ENCODE results near the gene PRKAR1B.
"Not testable (repeated sequence)": the region's sequence is repeated elsewhere in the genome, so short reads cannot be mapped to it uniquely, and the experiment has no call there.

PRKAR1B gene

DNA sequence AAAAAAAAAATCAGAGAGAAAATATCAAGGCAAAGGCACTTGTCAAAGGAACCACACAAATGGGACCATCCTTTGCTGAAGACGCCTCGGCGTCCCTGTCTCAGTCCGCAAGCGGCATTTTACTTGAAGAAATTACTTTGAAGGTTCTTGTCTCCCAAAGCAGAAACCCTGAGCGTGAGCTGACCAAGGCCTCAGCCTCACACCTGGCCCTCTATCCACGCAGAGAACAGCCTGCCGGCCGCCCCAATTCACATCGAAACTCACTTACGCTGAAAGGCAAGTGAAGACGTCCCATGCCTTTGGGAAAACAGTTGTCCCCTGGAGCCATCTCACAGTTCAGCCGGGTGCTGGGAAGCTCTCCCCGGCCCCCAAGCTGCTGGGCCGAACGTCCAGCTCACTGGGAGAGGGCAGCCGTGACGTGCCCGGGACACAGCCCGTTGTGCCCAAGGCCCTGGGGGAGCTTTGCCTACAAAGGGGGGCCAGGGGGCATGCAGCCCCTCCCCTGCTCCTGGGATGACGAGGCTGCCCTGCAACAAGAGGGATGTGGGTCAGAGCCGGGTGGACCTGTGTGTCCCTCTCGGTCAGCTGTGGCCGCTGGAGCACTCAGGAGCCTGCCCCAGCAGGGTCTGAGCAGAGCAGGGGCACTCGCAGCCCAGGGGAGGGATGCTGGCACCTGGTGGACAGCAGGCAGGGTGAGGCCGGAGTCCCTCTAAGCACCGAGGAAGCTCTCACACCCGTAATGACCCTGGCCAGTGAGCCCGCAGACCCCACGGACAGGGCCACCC lies 157.8 kb downstream of the PRKAR1B start:
- DNase-seq, result no peak

GRCh38 chr7:568031-568951 lies 158.8 kb downstream of the PRKAR1B start:
- DNase-seq, result no peak

- no peak for DNase-seq
Measured at GRCh38 chr7:567305-567883, 159.7 kb downstream of the PRKAR1B start.

- DNase-seq, result no peak
Measured at GRCh38 chr7:566100-566499, 161.0 kb downstream of the PRKAR1B start.

- DNase-seq, result no peak
Measured at GRCh38 chr7:564176-564865, 162.8 kb downstream of the PRKAR1B start.

DNA sequence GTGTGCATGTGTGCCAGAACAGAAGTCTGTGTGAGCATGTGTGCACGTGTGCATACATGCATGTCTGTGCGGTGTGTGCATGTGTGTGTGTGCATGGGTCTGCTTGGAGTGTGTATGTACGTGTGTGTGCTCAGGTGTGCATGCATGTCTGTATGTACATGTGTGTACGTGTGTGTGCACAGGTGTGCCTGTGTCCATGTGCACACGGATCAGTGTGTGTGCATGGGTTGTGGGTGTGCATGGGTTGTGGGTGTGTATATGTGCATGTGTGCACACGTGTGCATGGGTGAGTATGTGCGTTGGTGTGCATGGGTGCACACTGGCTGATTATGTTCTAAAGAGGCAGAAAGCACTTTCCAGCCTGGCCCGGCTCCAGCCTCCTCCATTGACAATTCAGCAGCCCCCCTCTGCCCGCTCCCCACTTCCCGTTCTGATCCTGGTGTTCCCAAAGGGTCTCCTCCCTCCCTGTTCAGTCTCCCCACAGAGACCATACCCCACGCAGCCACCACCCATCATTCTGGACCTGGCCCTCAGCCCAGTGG lies 163.4 kb downstream of the PRKAR1B start:
- no peak for DNase-seq

GRCh38 chr7:562789-563628 lies 164.1 kb downstream of the PRKAR1B start:
- DNase-seq, result no peak

DNA sequence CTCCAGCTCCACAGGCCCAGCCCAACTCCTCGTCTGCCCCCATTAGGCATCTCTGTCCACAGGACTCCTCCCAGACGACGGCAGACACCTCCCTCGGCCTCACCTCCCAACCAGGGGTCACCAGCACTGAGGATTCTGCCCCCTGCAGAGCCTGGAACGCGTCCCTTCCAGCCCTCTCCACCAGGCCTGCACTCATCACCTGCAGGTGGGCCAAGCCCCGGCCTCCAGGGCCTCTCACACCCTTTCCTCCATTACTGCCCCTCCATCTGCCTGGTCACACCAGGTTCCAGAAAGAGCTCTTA lies 164.8 kb downstream of the PRKAR1B start:
- no peak for DNase-seq

- no peak for DNase-seq
Measured at GRCh38 chr7:561631-562373, 165.3 kb downstream of the PRKAR1B start.

DNA sequence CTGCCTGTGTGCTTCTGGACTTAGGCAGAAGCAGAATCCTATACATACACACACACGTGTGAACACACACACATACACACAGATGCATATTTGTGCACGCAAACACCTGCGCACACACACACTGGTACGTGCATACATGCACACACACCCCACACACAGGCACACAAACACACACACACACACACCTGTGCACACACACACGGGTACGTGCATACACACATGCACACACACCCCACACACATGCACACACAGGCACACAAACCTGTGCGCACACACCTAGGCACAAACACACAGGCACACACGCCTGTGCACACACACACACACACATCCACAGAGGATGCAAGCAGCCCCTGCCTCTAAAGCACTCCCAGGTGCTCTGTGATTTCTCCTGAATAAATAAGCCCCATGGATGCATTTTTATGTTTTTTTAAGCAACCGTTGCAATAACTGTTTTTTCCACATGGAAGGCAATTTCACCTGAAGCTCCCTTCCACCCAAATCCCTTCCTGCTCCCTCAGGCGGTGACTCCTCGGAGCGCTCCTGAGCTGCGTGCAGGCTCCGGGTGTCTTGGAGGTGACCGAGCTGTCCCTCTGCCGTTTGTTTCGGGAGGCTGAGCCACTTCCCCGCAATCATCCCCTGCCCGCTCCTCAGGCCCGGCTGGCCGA lies 166.0 kb downstream of the PRKAR1B start:
- no peak for DNase-seq

DNA sequence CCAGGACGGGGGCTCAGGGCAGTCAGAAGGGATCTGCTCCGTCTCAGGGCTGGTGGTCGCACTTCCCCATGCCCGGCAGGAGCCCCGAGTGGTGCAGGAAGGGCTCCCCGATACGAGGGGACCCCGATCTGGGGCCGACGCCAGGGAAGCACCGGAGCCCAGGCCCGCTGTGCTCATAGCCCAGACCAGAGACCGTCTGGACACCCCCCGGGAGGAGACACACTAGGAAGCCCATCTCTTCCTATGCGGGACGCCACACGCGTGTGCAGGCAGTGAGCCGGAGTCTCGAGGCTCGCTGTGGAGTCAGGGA lies 167.7 kb downstream of the PRKAR1B start:
- DNase-seq, result no peak

DNA sequence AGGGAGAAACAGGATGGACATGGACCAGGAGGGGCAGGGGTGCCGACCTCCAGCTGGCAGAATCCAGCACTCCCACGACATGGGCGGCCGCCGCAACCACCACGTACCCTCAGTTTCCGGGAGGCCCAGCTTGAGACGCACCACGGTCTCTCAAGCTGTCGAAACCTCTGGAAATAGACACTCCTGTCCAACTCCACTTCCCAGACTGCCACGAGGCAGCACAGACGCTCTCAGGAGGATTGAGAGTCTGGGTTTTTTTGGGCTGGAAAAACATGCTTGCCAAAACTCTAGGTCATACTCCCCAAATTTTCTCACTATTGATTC lies 169.6 kb downstream of the PRKAR1B start:
- DNase-seq, result no peak

GRCh38 chr7:556837-557557 lies 170.1 kb downstream of the PRKAR1B start:
- DNase-seq, result no peak

DNA sequence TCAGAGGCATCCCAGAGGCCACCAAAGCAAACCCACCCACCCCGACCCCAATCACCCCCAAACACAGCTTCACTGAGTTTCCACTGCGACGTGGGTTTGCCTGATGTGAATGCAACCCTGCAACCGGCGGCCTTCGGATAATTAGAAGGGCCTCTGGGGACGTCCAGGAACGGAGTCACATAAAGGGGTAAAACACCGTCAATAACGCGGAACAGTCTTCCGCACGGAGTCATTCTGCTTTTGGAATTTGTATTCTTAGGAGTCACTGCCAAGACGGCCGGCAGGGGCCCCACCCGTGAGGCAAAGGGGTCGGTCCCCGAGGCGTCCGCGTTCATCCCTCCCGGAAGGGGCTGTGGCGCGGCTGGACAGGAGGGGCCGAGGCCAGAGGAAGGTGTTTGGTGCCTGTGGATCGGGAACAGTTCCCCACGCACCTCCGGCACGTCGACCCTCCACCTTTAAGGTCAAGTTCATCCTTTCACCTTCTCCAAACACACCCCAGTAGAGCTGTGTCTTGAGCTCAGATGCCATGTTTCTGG lies 170.7 kb downstream of the PRKAR1B start:
- DNase-seq, result no peak

DNA sequence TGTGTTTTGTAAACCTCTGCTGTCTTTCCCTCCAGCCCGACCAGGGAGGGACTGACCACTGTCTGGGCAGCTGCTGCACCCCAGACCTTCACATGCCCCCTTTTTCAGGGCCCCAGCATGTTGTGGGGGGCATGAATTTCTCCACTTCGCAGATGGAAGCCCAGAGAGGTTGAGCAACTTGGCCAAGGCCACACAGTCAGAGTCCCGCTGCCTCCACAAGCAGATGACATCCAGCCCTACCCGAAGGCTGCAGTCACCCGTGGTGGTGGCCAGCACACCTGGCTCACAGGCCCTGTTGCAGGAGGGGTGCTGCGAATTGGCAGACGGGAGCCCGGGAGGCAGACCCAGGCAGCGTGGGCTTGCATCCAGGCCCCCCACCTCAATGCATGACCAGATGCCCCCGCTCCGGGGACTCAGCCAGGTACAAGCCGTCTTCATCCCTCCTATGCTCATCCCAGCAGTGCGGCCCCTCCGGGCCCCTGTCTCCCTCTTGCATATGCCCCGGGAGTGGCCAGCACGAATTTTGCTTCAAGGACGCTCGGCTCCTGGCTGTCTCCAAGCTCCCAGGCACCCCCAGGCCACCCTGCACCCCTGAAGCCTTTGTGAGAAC lies 171.4 kb downstream of the PRKAR1B start:
- DNase-seq, result no peak

- no peak for DNase-seq
Measured at GRCh38 chr7:553636-554111, 173.4 kb downstream of the PRKAR1B start.

DNA sequence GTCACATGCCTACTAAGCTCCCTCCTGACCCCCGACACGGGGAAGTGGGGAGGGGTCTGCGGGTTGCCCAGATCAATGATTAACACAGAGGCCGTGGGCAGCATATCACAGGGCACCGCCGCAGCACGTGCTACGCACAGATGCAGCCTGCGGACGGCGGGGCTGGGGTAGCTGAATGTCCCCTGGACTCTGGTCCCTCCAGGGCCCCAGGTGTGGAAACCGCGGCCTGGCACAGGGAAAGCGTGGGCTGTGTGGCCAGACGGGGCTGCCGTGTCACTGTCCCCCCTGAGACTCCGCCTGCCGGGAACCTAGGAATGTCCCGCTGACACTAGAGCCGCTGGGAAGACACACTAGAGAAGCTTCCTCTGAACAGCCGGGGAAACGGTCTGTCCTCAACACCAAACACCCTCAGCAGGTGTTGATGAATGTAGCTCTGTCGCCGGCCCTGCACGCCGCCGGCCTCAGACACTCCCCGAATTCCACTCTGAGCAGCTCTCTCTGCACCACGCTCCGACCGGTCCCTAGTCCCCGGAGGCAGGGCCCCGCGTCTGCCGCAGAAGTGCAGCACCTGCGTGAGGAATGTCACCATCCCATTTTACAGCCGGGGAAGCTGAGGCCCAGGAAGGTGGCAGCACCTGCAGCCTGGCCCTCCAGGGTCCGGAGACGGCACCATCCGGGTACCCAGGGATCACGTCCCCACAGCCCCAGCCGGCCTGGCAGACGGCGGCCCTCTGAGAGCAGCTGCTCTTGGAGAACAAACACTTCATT lies 174.0 kb downstream of the PRKAR1B start:
- DNase-seq, result no peak

GRCh38 chr7:552151-552867 lies 174.8 kb downstream of the PRKAR1B start:
- DNase-seq, result not testable (repeated sequence)
